NCI-H2107 treated with DMSO at 0.1 percent for 48 hours (cell line): ENCODE data around the gene SPRR1B.
A peak's percentile ranks its signal among the peaks of the same experiment; 100 is the strongest.
"Not testable (repeated sequence)": the region's sequence is repeated elsewhere in the genome, so short reads cannot be mapped to it uniquely, and the experiment has no call there.

Experiments used
- DNase-seq: peaks from one replicate; lab custom pipeline; 2025; ENCODE audit not compliant: unreplicated experiment; lab: John Stamatoyannopoulos, UW

Gene SPRR1B, protein sequence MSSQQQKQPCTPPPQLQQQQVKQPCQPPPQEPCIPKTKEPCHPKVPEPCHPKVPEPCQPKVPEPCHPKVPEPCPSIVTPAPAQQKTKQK

DNA sequence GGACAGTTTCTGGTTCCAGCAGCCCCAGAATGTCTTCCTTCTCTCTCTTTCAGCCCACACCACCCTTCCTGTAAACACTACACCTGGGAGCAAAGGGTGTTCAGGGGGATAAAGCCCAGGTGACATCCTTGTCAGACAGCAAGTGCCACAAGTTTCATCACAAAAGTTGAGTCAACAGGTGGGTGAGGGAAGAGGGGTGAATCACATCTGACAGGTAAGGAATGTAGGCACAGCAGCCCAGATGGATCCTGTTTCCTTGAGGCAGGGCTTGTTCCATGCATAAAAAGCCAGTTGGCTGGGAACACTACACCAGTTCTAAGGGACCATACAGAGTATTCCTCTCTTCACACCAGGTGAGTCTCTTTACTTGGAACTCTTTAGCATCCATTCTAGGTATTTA, at the start of gene SPRR1B:
Gene SPRR1B, plus strand, starts transcription at position 309 of the 400 bp plus-strand sequence. CDS start 1,143 bp downstream, outside the sequence.
- no peak for DNase-seq

DNA sequence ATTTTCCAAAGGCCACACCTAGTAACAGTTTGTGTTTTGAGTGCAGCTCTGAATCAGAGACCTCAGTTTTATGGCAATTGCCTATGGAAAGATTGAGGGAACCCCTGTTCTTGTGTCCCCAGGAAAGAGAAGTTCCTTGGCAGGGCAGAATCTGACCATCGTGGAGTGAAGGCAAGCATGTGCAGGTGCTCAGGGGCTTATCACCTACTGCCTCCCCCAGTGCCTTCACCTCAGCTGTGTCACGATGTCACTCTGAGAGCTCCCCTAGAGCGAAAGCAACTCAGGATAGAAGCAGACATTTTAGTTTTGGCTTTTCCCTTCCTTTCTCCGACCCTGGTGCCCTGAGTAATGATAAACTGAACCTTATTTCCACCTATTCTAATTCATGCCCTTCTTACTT, 48.9 kb upstream of the SPRR1B start:
- DNase-seq, result no peak

DNA sequence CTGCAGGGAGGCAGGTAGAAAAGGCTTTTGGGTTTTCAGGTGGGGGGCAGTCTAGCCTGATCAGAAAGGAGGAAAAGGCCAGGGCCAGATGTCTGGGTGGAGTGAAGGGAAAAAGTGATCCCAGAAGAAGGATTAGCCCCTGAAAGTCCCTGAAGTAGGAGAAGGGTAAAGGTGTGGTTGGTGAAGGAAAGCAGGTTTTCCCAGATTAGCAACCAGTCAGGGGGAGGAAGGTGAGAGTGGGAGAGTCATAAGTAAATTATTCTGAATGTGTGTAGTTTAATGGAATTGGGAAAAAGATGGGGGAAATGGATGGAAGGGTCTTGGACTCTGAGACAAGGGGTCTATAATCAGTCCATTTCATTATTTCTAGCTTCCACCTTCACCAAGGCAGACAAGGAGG, 47.8 kb upstream of the SPRR1B start:
- no peak for DNase-seq

DNA sequence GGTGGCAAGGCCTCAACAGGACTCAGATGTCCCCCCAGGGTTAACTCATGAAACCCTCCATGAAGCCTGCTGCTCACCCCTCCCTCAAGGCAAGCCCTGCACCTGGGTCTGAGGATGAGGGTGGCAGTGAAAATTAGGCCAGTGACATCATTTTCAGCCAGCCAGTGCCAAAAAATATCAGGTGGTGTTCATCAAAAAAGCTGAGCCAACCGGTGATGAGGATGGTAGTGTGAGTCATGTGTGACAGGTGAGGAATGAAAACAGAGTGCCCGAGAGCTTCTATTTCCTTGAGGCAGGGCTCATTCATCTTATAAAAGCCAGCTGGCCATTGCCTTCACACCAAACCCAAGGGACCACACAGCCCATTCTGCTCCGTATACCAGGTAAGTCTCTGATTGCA, 47.3 kb upstream of the SPRR1B start, which contains the start of gene SPRR1A:
Gene SPRR1A, plus strand, starts transcription at position 339 of the 400 bp plus-strand sequence. CDS start 1,150 bp downstream, outside the sequence.
- DNase-seq, result peak; percentile 41

DNA sequence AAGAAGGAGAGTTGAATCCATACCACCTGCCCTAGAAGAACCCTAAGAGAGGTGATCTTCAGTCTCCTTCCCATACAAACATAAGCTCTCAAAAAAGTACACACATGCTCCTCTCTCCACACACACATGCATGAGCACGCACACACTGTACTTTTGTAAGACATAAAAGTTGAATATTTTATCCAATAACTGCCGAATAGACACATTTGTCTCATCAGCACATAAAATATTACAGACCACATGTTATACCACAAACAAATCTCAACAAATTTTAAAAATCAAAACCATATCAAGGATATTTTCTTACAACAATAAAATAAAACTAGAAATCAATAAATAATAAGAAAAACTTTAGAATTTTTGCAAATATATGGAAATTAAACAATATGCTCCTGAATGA, 44.4 kb upstream of the SPRR1B start:
- no peak for DNase-seq

DNA sequence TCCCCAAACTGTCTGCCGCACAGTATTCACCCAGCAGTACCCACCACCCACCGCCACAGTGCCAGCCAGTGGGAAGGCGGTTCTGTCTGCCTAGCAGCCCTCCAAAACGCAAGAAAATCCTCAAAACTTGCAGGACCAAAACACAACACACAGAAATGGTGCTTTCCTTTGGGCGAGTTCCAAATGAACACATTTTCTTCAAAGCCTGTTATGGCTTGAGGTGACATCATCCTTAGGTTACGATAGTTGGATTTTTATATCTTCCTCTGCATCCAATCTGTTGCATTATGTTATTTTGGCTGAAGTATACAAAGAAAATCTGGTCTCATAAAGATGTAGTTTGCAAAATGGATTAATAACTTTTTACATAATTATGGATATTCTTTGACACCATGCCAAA, 37.8 kb upstream of the SPRR1B start:
- DNase-seq, result no peak

DNA sequence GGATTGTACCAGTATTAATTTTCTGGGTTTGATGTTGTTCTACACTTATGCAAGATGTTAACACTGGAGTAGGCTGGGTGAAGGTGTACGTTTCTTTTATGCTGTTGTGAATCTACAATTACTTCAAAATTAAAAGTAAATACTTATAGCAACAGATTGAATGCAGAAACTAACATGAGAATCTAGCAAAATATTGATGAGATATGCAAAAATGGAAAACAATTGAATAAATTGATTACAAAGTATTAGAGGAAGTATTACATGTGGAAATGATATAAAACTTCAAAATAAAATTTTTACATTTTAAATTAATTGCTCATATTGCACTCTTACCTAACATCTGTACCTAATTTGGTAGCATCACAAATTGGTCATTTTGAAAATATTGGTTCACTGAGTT, 35.2 kb upstream of the SPRR1B start:
- no peak for DNase-seq

DNA sequence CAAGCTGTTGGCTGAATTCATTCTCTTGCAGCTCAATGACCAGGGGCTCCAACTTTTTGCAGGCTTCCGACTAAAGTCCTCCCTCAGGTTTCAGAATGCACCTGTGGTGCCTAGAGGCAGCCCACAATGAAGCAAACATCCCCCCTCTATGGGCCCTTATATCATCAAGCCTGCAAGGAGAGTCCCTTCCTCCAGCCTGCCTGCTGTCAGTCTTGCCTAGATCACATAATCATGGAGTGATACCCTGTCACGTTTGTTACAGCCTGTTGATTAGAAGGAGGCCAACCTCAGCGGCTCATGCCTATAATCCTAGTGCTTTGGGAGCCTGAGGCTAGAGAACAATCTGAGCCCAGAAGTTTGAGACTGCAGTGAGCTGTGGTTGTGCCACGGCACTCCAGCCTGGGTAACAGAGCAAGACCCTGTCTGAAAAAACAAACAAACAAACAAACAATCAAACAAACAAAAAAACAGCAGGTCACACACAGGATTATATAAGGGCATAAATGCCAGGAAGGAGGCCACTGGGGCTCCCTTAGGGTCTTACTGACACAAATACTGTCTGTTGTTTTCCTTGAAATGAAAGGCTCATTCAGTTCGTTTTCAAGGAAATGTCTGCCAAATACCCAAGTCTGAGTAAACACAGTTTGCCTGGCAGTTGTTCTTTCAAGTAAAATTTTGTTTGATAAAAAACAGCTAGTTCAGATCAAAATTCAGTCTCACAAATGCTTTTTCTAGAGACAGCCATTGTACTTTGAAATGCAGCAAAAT, 34.2 kb upstream of the SPRR1B start:
- peak; percentile 5 for DNase-seq

DNA sequence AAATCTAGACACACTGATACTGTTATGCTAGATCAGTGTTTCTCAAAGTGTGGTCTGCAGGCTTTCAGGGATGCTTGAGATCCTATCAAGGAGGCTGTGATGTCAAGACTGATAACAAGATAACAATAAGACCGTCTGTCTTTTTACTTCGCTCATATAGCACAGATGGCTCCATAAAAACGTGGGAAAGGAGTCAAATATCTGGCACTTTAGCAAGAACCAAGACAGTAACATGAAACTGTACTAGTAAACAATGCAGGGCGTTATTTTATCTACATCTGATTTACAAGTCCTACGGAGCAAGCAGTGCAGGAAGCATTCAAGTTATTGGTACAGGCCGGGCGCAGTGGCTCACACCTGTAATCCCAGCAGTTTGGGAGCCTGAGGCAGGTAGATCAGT, 33.1 kb upstream of the SPRR1B start:
- peak; percentile 73 for DNase-seq

DNA sequence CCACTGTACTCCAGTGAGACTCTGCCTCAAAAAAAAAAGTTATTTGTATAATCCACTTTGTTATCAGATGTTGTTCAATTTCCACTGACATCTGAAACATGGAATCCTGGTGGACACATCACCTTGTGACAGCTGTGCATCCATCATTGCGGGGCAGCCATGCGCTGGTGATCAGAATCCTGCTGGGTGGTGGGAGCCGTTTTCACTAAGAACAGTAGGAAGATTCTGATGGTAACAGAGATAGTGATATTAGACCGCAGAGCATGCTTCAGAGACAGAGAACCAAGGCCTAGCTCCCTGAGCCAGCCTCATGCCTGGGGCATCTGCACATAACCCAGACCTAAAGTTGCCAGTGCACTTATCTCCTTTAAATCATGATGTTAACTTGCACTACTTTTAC, 32.5 kb upstream of the SPRR1B start:
- DNase-seq, result no peak

DNA sequence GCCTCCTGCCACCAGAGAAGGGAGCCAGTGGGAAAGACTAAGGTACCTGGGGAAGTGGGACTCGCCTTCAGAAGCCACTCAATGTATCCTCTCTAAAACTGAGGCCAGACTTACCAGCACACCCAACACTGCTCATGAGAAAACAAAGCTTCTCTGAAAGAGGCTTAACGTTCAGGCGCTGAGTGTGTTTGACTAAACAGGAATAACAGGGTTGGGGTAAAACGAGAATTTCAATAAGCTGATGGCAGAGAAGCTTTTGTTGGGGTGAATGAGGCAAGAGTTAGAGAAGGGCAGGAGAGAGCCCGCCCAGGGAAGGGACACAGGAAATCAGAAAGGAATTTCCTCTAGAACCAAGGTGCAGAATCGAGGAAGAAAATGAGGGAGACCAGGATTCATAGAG, 31.2 kb upstream of the SPRR1B start:
- no peak for DNase-seq

DNA sequence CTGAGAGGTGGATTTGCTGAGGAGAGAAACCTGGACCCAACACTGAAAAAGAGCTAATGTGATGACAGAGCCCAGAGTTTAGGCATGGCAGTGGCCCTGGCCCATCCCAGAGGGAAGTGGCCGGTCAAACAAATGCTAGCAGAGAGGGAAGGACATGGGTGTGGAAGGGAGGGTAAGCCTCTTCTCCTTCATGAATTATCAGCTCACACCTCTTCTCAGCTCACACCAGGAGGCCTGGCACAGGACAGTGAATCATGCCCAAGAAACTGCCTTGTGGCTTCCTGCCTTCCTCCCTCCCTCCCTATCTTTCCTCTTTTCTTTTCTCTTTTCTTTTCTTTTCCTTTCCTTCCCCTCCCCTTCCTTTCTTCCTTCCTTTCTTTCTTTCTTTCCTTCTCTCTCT, 30.7 kb upstream of the SPRR1B start:
- DNase-seq, result no peak

DNA sequence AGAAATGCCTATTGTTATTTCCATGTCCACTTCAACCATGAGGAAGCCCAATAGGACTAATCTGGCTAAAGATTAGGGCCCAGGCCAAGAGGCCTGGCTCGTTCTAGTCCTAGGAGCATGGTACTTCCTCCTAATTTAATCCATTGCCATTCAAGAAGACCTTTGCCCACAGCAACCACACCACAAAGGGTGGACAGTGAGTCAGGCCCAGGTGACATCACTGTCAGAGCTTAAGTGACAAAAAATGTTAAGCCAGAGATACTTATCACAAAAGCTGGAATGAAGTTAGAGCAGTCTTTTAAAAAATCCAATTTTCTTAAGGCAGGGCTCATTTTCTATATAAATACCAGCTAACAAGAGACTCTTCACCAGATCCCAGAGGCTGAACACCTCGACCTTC, 29.6 kb upstream of the SPRR1B start, which contains the start of gene SPRR3:
Gene SPRR3, plus strand, starts transcription at position 368 of the 400 bp plus-strand sequence. CDS start 1,272 bp downstream, outside the sequence.
- DNase-seq, result no peak

DNA sequence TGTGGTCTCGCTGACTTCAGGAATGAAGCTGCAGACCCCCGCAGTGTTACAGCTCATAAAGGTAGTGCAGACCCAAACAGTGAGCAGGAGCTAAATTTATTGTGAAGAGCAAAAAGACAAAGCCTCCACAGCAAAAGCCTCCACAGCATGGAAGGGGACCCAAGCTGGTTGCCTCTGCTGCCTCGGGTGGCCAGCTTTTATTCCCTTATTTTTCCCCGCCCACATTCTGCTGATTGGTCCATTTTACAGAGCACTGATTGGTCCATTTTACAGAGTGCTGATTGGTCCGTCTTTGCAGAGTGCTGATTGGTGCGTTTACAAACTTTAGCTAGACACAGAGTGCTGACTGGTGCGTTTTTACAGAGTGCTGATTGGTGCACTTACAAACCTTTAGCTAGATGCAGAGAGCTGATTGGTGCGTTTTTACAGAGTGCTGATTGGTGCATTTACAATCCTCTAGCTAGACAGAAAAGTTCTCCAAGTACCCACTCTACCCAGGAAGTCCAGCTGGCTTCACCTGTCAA, 19.7 kb upstream of the SPRR1B start:
- not testable (repeated sequence) for DNase-seq

DNA sequence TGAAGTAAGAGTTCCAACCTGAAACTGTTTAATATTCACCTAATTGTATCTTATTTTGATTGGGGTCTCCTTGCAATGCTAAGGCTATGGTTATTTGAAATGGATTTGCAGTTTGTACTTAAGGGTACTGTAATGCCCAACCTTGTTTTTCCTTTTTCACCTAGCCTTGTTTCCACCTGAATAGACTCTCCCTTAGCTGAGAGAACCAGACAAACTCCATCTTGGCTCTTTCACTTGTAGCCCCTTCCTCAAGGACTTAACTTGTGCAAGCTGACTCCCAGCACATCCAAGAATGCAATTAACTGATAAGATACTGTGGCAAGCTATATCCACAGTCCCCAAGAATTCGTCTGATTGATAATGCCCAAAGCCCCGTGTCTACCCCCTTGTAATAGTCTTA, 9.2 kb upstream of the SPRR1B start:
- not testable (repeated sequence) for DNase-seq

DNA sequence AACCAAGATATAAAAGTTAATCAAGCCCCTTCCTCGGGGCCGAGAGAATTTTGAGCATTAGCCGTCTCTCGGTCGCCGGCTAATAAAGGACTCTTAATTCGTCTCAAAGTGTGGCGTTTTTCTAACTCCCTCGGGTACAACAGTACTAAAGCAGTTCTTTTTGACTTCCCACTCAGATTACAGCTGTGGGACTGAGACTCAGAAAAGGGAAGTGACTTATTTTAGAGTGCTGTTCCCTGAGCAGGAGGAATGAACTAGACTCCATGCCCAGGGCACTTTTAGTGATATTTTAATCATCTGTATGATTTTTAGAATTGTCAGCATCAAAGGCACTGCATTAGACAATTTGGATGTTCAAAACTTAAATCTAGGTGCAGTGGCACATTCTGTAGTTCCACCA, 8.7 kb upstream of the SPRR1B start:
- DNase-seq, result not testable (repeated sequence)

DNA sequence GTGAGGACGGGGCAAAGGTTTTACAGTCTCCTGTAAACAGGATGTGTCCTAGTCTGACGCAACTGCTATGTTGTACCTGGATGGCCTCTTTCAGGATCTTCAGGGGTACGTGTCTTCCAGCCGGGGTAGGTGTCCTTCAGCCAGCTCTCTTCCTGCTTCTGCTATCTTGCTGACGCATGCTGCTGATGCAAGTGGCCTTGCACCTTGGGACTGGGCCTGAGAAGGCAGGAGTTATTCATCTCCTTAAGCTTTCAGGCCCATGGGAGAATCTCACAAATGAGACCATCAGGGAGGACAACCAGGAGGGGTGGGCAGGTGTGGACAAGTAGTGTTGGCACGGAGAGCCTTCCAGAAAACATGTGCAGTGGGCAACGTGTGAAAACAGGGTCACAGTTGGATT, 7.9 kb upstream of the SPRR1B start:
- DNase-seq, result no peak

DNA sequence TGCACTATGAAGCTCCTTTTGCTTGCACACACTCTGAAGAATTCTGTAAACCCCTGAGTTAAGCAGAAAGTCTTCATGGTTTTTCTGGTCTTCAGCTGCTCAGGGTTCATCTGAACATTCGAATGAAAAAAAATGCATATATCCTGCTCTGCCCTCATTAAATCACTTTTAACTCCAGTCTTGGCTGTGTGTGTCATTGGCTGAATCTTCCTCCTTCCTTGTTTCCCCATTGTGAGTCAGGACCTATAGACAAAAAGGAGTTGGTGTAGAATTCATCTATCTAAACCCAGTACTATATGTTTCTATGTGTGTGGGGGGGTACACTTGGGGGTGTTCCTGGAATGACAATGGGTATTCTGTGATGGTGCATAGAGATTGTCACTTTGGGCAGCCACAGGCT, 6.6 kb upstream of the SPRR1B start:
- no peak for DNase-seq

DNA sequence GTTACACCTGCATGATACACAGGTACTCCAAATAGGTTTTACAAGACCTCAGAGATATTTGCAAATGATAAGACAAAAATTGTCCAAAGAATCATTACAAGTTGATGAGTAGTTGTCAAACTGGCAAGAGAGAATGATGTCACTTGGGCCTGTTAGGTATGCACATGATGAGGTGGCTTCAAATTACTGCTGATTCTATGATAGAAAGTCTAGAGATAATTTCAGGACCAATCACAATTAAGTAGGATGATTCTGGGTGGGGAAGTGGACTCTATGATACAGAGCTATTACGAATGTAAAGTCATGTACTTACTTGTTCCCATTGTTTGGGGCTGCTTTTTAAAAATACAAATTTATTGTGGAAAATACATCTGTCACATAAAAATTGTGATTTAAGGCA, 5.2 kb upstream of the SPRR1B start:
- DNase-seq, result no peak

DNA sequence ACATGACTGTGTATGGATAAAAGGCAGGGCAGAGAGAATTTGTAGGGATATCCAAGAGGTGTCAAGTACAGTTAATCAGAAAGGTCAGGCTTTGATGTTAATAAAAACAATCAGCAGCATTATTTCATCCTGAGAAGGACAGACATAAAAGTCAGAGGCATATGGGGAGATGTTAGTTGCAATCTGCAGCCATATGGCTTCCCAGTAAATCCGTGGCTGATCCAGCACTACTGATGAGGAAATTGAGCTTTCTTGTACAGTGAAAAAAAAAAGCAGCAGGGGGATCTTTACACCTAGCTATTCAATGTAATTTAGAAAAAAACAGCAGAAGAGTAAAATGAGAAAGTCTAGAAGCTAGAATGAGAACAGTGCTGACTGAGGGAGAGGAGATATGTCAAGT, 2.2 kb upstream of the SPRR1B start:
- DNase-seq, result no peak

DNA sequence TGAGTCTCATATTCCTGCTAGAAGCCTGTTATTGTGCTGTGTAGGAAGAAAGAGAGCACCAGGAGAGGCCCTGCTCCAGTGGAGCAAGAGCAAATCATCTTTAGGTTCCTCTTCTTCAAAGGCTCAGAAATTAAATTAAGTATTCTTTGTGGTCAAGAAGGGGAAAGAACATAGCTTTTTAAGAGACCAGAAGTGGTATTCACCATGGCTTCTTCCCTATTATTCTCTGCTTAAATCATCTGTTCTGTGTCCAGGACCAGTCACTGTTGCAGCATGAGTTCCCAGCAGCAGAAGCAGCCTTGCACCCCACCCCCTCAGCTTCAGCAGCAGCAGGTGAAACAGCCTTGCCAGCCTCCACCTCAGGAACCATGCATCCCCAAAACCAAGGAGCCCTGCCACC, 1.1 kb downstream of the SPRR1B start:
- DNase-seq, result no peak

DNA sequence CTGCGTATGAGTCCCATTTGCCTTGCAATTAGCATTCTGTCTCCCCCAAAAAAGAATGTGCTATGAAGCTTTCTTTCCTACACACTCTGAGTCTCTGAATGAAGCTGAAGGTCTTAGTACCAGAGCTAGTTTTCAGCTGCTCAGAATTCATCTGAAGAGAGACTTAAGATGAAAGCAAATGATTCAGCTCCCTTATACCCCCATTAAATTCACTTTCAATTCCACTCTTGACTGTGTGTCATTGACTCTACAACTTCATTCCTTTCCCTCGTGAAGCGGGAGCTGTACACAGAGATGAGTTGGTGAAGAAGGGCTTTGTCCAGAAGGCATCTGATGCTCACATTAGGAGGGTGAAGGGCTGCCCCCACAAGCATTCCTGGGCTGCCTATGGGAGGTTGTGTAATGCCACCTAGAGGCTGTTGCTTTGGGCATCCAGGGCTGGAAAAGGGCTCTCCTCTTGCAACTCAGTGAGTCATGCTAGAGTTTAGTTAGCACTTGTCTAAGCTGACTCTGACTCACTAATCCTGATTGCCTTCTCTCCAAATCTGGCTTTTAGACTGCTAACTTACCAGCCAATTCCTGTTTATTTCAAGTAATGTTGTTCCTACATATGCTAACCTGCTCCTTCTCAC, 1.8 kb downstream of the SPRR1B start:
- no peak for DNase-seq
